Neural cell (in vitro differentiated cells): ENCODE measurements around the gene HNRNPM. TPM values are rescaled to one million over a fixed set of nuclear protein-coding genes. Genes with fewer than 3 reads are reported as not detected.

ENCODE experiments used
- H2AFZ ChIP-seq: fragments of 200-600, 300-800 bp; sonication (generic), shearing (Covaris generic); 2 replicates; pipeline ENCODE4 v1.6.0; 2014; ENCODE audit warnings: low read depth, mild to moderate bottlenecking, antibody characterized with exemption, low read length, moderate library complexity
- H3F3A ChIP-seq: fragments of 200-600 bp; shearing (Covaris generic); 2 replicates; pipeline ENCODE4 v1.6.1; 2016; ENCODE audit warnings: mild to moderate bottlenecking, moderate library complexity, mixed read lengths, antibody characterized with exemption, low read length; ENCODE audit not compliant: insufficient read depth, poor library complexity, severe bottlenecking
- H3K27ac ChIP-seq: fragments of 200-600, 300-800 bp; sonication (generic), shearing (Covaris generic); 2 replicates; pipeline ENCODE4 v1.5.1; 2014; ENCODE audit warnings: mild to moderate bottlenecking, low read length, moderate library complexity
- H3K27me3 ChIP-seq: fragments of 300-800, 200-600 bp; sonication (generic), shearing (Covaris generic); 2 replicates; pipeline ENCODE4 v1.6.0; 2014; ENCODE audit warnings: mild to moderate bottlenecking, low read depth, low read length, moderate library complexity; ENCODE audit not compliant: insufficient read depth
- H3K36me3 ChIP-seq: fragments of 300-800, 200-600 bp; sonication (generic), shearing (Covaris generic); 2 replicates; pipeline ENCODE4 v1.5.1; 2014; ENCODE audit warnings: mild to moderate bottlenecking, antibody characterized with exemption, low read length, moderate library complexity; ENCODE audit not compliant: insufficient read depth
- H3K4me2 ChIP-seq: fragments of 300-800, 200-600 bp; sonication (generic), shearing (Covaris generic); 2 replicates; pipeline ENCODE4 v1.6.0; 2014; ENCODE audit warnings: mild to moderate bottlenecking, low read length
- H3K4me3 ChIP-seq: fragments of 300-800, 200-600 bp; sonication (generic), shearing (Covaris generic); 2 replicates; pipeline ENCODE4 v1.5.1; 2014; ENCODE audit warnings: mild to moderate bottlenecking, low read length, moderate library complexity
- H3K79me2 ChIP-seq: fragments of 200-600 bp; shearing (Covaris generic); replicated peaks from 2 replicates; pipeline ENCODE4 v1.6.0; 2014; ENCODE audit warnings: mild to moderate bottlenecking, low read length, moderate library complexity; ENCODE audit not compliant: insufficient read depth
- H3K9ac ChIP-seq: fragments of 300-800, 200-600 bp; sonication (generic), shearing (Covaris generic); 2 replicates; pipeline ENCODE4 v1.6.1; 2016; ENCODE audit warnings: mild to moderate bottlenecking, low read length, mixed read lengths
- H3K9me2 ChIP-seq: fragments of 200-600 bp; shearing (Covaris generic); 2 replicates; pipeline ENCODE4 v1.6.1; 2016; ENCODE audit warnings: mild to moderate bottlenecking, low read length, mixed read lengths; ENCODE audit not compliant: insufficient read depth
- H3K9me3 ChIP-seq: fragments of 200-600, 300-800 bp; sonication (generic), shearing (Covaris generic); 2 replicates; pipeline ENCODE4 v1.6.1; 2016; ENCODE audit warnings: mild to moderate bottlenecking, mixed run types, low read length, moderate library complexity, mixed read lengths
- H4K20me1 ChIP-seq: fragments of 200-600 bp; shearing (Covaris generic); 2 replicates; pipeline ENCODE4 v1.6.1; 2016; ENCODE audit warnings: mild to moderate bottlenecking, mixed run types; ENCODE audit not compliant: insufficient read depth
- EP300 ChIP-seq: fragments of 450-650 bp; conservative IDR thresholded peaks from 2 replicates; pipeline ENCODE4 v1.6.1; 2014; ENCODE audit warnings: antibody characterized with exemption, mild to moderate bottlenecking, moderate library complexity; ENCODE audit not compliant: poor library complexity, severe bottlenecking
- EZH2 ChIP-seq: fragments of 200-600, 300-800 bp; shearing (Covaris generic), sonication (generic); IDR thresholded peaks from 2 replicates; pipeline ENCODE4 v1.6.1; 2014; ENCODE audit warnings: antibody characterized with exemption, low read length, borderline replicate concordance, mild to moderate bottlenecking; ENCODE audit not compliant: insufficient read depth, poor library complexity, severe bottlenecking
- MXI1 ChIP-seq: fragments of 450-650 bp; conservative IDR thresholded peaks from 2 replicates; pipeline ENCODE4 v1.6.1; 2014; ENCODE audit warnings: antibody characterized with exemption, mild to moderate bottlenecking; ENCODE audit not compliant: poor library complexity, severe bottlenecking
- POLR2AphosphoS5 ChIP-seq: IDR thresholded peaks from 2 replicates; pipeline ENCODE4 v1.6.1; 2012
- RAD21 ChIP-seq: fragments of 450-650 bp; conservative IDR thresholded peaks from 2 replicates; pipeline ENCODE4 v1.6.1; 2014; ENCODE audit warnings: antibody characterized with exemption, mild to moderate bottlenecking, moderate library complexity
- SMC3 ChIP-seq: fragments of 450-650 bp; conservative IDR thresholded peaks from 2 replicates; pipeline ENCODE4 v1.6.1; 2014; ENCODE audit warnings: antibody characterized with exemption, mild to moderate bottlenecking, moderate library complexity; ENCODE audit not compliant: poor library complexity
- TAF1 ChIP-seq: IDR thresholded peaks from 2 replicates; pipeline ENCODE4 v1.6.1; 2012; ENCODE audit warnings: low read depth
- polyA plus RNA-seq: library from polyadenylated mRNA; depleted of rRNA; stranded (reverse); fragments of >200 nt; gene quantifications from 2 replicates; pipeline ENCODE4 v1.2.3, GENCODE V29; 2014
- TF ChIP-seq, protein P1 (sequence below): fragments of 450-650 bp; IDR thresholded peaks from 2 replicates; pipeline ENCODE4 v1.5.1; 2014; ENCODE audit warnings: antibody characterized with exemption, mild to moderate bottlenecking, moderate library complexity; ENCODE audit not compliant: poor library complexity, severe bottlenecking
- TF ChIP-seq, protein P2 (sequence below): IDR thresholded peaks from 2 replicates; pipeline ENCODE4 v1.6.1; 2012; ENCODE audit warnings: borderline replicate concordance

HNRNPM gene
- polyA plus RNA-seq, 1 donor from 2014 or later, result 91.7 TPM

DNA sequence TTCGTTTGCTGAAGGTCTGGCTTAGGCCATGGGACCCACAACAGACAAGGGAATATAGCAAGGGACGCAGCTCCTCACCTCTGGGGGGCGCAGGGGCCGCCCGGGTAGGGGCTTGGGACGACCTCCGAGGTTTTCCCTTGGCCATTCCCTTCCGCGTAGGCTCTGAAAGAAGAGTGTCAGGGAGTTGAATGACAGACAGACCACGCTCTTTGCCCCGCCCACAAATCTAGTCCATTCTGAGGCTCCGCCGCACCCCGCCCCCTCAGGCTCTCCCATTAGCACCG lies 80.6 kb downstream of the HNRNPM start:
- Histone ChIP-seq H3K9me2 (no peaks in the 10 kb centered on the region), H2AFZ (peak overlapping the region; percentile 71), H3K4me2 (peak overlapping the region; percentile 65), H3K9me3 (no peaks in the 10 kb centered on the region), H3K9ac (peak overlapping the region; percentile 70), H3K27ac (peak overlapping the region; percentile 90), H4K20me1 (no peaks in the 10 kb centered on the region), H3F3A (no peaks in the 10 kb centered on the region), H3K4me3 (peak overlapping the region; percentile 98), H3K36me3 (no peaks in the 10 kb centered on the region), H3K79me2 (no peaks in the 10 kb centered on the region), H3K27me3 (no peaks in the 10 kb centered on the region)
- TF ChIP-seq RAD21 (peak; percentile 40), POLR2AphosphoS5 (peak; percentile 65), SMC3 (peak; percentile 31), EP300 (peak; percentile 41), TAF1 (no peak)
- TF ChIP-seq, protein P1, sequence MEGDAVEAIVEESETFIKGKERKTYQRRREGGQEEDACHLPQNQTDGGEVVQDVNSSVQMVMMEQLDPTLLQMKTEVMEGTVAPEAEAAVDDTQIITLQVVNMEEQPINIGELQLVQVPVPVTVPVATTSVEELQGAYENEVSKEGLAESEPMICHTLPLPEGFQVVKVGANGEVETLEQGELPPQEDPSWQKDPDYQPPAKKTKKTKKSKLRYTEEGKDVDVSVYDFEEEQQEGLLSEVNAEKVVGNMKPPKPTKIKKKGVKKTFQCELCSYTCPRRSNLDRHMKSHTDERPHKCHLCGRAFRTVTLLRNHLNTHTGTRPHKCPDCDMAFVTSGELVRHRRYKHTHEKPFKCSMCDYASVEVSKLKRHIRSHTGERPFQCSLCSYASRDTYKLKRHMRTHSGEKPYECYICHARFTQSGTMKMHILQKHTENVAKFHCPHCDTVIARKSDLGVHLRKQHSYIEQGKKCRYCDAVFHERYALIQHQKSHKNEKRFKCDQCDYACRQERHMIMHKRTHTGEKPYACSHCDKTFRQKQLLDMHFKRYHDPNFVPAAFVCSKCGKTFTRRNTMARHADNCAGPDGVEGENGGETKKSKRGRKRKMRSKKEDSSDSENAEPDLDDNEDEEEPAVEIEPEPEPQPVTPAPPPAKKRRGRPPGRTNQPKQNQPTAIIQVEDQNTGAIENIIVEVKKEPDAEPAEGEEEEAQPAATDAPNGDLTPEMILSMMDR, result peak; percentile 74

GRCh38 chr19:8526345-8527091 lies 81.7 kb downstream of the HNRNPM start:
- peak overlapping the region; percentile 78 for H3K9ac ChIP-seq
- H3K79me2 ChIP-seq, result no peaks in the 10 kb centered on the region
- H3K27ac ChIP-seq, result peak overlapping the region; percentile 90
- H3K27me3 ChIP-seq, result no peaks in the 10 kb centered on the region
- H4K20me1 ChIP-seq, result no peaks in the 10 kb centered on the region
- H3K9me3 ChIP-seq, result no peaks in the 10 kb centered on the region
- H3K4me2 ChIP-seq, result peak overlapping the region; percentile 54
- peak; percentile 73 for TF ChIP-seq TAF1
- peak; percentile 72 for TF ChIP-seq POLR2AphosphoS5
- no peak for TF ChIP-seq SMC3
- H3F3A ChIP-seq, result no peaks in the 10 kb centered on the region
- no peaks in the 10 kb centered on the region for H3K9me2 ChIP-seq
- peak overlapping the region; percentile 98 for H3K4me3 ChIP-seq
- H2AFZ ChIP-seq, result peak overlapping the region; percentile 81
- no peaks in the 10 kb centered on the region for H3K36me3 ChIP-seq

DNA sequence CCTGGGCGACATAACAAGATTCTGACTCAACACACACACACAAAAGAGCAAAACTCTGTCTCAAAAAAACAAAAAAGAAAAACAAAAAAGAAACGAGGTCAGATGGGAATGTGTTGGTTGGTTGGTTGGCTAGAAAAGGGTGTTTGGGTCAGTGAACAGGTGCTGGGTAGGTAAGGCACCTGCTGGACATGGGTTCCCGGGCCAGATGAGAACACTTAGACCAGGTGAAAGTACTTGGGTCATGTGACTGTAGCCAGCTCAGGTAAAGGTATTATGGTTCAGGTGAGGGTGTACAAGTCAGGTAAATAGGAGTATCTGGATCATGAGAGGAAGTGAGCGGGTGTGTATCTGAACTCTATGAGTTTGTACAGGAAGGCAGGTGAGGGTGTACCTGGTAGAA lies 83.7 kb downstream of the HNRNPM start:
- no peak overlapping the region for H3K4me2 ChIP-seq
- TF ChIP-seq SMC3 (no peak), TAF1 (no peak), MXI1 (no peak), EP300 (no peak), POLR2AphosphoS5 (no peak), EZH2 (no peak), RAD21 (no peak)
- TF ChIP-seq, protein P2, sequence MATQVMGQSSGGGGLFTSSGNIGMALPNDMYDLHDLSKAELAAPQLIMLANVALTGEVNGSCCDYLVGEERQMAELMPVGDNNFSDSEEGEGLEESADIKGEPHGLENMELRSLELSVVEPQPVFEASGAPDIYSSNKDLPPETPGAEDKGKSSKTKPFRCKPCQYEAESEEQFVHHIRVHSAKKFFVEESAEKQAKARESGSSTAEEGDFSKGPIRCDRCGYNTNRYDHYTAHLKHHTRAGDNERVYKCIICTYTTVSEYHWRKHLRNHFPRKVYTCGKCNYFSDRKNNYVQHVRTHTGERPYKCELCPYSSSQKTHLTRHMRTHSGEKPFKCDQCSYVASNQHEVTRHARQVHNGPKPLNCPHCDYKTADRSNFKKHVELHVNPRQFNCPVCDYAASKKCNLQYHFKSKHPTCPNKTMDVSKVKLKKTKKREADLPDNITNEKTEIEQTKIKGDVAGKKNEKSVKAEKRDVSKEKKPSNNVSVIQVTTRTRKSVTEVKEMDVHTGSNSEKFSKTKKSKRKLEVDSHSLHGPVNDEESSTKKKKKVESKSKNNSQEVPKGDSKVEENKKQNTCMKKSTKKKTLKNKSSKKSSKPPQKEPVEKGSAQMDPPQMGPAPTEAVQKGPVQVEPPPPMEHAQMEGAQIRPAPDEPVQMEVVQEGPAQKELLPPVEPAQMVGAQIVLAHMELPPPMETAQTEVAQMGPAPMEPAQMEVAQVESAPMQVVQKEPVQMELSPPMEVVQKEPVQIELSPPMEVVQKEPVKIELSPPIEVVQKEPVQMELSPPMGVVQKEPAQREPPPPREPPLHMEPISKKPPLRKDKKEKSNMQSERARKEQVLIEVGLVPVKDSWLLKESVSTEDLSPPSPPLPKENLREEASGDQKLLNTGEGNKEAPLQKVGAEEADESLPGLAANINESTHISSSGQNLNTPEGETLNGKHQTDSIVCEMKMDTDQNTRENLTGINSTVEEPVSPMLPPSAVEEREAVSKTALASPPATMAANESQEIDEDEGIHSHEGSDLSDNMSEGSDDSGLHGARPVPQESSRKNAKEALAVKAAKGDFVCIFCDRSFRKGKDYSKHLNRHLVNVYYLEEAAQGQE, result no peak
- TF ChIP-seq, protein P1, result no peak
- no peaks in the 10 kb centered on the region for H3K36me3 ChIP-seq
- H3K27me3 ChIP-seq, result no peaks in the 10 kb centered on the region
- no peaks in the 10 kb centered on the region for H3K9me2 ChIP-seq
- no peaks in the 10 kb centered on the region for H4K20me1 ChIP-seq
- H3K4me3 ChIP-seq, result no peak overlapping the region
- H3F3A ChIP-seq, result no peaks in the 10 kb centered on the region
- H3K79me2 ChIP-seq, result no peaks in the 10 kb centered on the region
- no peak overlapping the region for H3K9ac ChIP-seq
- H3K9me3 ChIP-seq, result no peaks in the 10 kb centered on the region
- H2AFZ ChIP-seq, result no peak overlapping the region
- no peak overlapping the region for H3K27ac ChIP-seq
